ENCODE measurements around the gene MED13L. TPM values are rescaled to one million over a fixed set of nuclear protein-coding genes. Genes with fewer than 3 reads are reported as not detected.

Gene MED13L
- total RNA-seq, 2 experiments from 2014 or later = 203 to 208 TPM

DNA sequence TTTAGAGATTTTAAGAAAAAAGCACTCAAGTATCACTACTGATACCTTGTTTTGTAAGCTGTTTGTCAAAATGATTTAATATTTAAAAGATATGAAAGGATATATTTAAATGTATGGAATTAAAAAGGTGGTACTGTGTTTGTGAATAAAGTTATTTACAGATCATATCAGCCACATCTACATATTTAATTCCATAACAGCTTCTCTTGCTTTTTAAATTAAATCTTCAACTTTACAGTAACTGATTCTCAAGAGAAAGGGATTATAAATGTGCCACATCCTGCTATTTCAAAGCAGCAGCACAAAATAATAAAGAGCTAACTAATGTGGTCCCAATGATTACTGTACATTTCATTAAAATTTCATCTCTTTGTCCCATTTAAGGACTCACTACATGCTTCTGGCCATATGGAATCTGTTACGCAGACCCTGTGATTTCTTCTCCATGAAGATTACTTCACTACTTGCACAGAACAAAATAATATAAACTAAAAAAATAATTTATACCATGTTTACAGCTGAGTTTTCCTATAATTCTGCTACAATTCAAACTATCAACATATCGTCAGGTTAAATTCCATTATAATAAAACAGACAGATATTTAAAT is 117.8 kb downstream of the MED13L start:
- Histone ChIP-seq H3K27ac (ENCODE audit: low read depth in 1 of 2, low read length in 2 of 2) (no peak overlapping the region), H3K4me1 (ENCODE audit: insufficient read depth, low read length) (no peaks in the 10 kb centered on the region), H3K9me3 (ENCODE audit: control insufficient read depth in 1 of 2, insufficient read depth in 1 of 2, low read length in 2 of 2) (no peaks in the 10 kb centered on the region), H3K4me3 (ENCODE audit: low read length) (no peak overlapping the region), H3K27me3 (ENCODE audit: control insufficient read depth in 1 of 2, insufficient read depth in 2 of 2, low read length in 2 of 2) (no peaks in the 10 kb centered on the region), H3K36me3 (ENCODE audit: insufficient read depth, low read length) (no peaks in the 10 kb centered on the region)
- Mint-ChIP-seq H3K4me3 (no peak overlapping the region), H3K36me3 (ENCODE audit: low read depth) (no peaks in the 10 kb centered on the region), H3K27me3 (no peaks in the 10 kb centered on the region), H3K27ac (no peak overlapping the region), H3K4me1 (ENCODE audit: low read depth) (peaks cover 62% of the 10 kb centered on the region), H3K9me3 (no peaks in the 10 kb centered on the region)
- CTCF ChIA-PET = interaction anchor here (0.9 to 1.3 kb wide), 2 partner anchors 14 to 15 kb away, joined by 3 read pairs; no protein-coding TSS in a partner anchor
- POLR2A ChIA-PET = no interaction called here
- no peak for DNase-seq
- ATAC-seq (ENCODE audit: poor library complexity) = no peak
- TF ChIP-seq, protein P1, sequence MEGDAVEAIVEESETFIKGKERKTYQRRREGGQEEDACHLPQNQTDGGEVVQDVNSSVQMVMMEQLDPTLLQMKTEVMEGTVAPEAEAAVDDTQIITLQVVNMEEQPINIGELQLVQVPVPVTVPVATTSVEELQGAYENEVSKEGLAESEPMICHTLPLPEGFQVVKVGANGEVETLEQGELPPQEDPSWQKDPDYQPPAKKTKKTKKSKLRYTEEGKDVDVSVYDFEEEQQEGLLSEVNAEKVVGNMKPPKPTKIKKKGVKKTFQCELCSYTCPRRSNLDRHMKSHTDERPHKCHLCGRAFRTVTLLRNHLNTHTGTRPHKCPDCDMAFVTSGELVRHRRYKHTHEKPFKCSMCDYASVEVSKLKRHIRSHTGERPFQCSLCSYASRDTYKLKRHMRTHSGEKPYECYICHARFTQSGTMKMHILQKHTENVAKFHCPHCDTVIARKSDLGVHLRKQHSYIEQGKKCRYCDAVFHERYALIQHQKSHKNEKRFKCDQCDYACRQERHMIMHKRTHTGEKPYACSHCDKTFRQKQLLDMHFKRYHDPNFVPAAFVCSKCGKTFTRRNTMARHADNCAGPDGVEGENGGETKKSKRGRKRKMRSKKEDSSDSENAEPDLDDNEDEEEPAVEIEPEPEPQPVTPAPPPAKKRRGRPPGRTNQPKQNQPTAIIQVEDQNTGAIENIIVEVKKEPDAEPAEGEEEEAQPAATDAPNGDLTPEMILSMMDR (IDR thresholded peaks at IDR 0.05) = no peak
- intact Hi-C loops (cut with DNase I, micrococcal nuclease) = loop anchor here in 1 of 2 experiments (5.0 kb wide), 1 partner anchor 38 kb away; no protein-coding TSS in a partner anchor

GRCh38 chr12:116159175-116159574 is 118.3 kb downstream of the MED13L start:
- intact Hi-C loops (cut with DNase I, micrococcal nuclease) = no loop called here
- H3K4me1 ChIP-seq (ENCODE audit: insufficient read depth, low read length) = no peaks in the 10 kb centered on the region
- H3K36me3 ChIP-seq (ENCODE audit: insufficient read depth, low read length) = no peaks in the 10 kb centered on the region
- no peak overlapping the region for H3K27ac ChIP-seq (ENCODE audit: low read depth in 1 of 2, low read length in 2 of 2)
- ATAC-seq (ENCODE audit: poor library complexity) (no peak), DNase-seq (no peak)
- no peak overlapping the region for H3K4me3 ChIP-seq (ENCODE audit: low read length)
- Mint-ChIP-seq H3K9me3 (no peaks in the 10 kb centered on the region), H3K27me3 (no peaks in the 10 kb centered on the region), H3K27ac (no peak overlapping the region), H3K36me3 (ENCODE audit: low read depth) (no peaks in the 10 kb centered on the region), H3K4me1 (ENCODE audit: low read depth) (peaks cover 60% of the 10 kb centered on the region), H3K4me3 (no peak overlapping the region)
- no peaks in the 10 kb centered on the region for H3K9me3 ChIP-seq (ENCODE audit: control insufficient read depth in 1 of 2, insufficient read depth in 1 of 2, low read length in 2 of 2)
- ChIA-PET CTCF (interaction anchor here (0.9 to 1.3 kb wide), 2 partner anchors 13 to 15 kb away, joined by 3 read pairs; no protein-coding TSS in a partner anchor), POLR2A (no interaction called here)
- H3K27me3 ChIP-seq (ENCODE audit: control insufficient read depth in 1 of 2, insufficient read depth in 2 of 2, low read length in 2 of 2) = no peaks in the 10 kb centered on the region
- TF ChIP-seq, protein P1 (IDR thresholded peaks at IDR 0.05) = no peak

DNA sequence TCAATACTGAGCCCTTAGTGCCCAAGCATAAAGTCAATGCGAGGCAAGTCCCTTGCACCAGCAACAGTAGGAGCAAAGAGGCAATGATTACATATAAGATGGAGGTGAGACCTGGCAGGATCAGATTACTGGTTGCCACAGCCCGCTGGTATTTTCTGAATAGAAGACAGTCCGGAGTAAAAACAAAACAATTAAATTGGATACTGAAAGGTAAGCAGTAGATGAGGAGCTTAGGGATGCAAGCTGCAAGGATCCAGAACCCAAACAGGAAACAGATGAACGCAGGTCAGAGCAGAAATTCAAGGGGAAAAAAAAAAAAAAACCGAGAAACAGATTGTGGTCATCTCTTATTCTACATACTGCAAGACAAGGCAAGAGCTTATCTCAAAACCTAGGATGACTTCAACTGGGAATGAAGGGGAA is 119.6 kb downstream of the MED13L start:
- Mint-ChIP-seq H3K27ac (no peak overlapping the region), H3K4me3 (no peak overlapping the region), H3K9me3 (no peaks in the 10 kb centered on the region), H3K4me1 (ENCODE audit: low read depth) (peaks cover 66% of the 10 kb centered on the region), H3K36me3 (ENCODE audit: low read depth) (no peaks in the 10 kb centered on the region), H3K27me3 (no peaks in the 10 kb centered on the region)
- Histone ChIP-seq H3K27ac (ENCODE audit: low read depth in 1 of 2, low read length in 2 of 2) (no peak overlapping the region), H3K36me3 (ENCODE audit: insufficient read depth, low read length) (no peaks in the 10 kb centered on the region), H3K9me3 (ENCODE audit: control insufficient read depth in 1 of 2, insufficient read depth in 1 of 2, low read length in 2 of 2) (no peaks in the 10 kb centered on the region), H3K4me3 (ENCODE audit: low read length) (no peak overlapping the region), H3K4me1 (ENCODE audit: insufficient read depth, low read length) (no peaks in the 10 kb centered on the region), H3K27me3 (ENCODE audit: control insufficient read depth in 1 of 2, insufficient read depth in 2 of 2, low read length in 2 of 2) (no peaks in the 10 kb centered on the region)
- intact Hi-C loops (cut with DNase I, micrococcal nuclease) = no loop called here
- TF ChIP-seq, protein P1 (IDR thresholded peaks at IDR 0.05) = no peak
- CTCF ChIA-PET = interaction anchor here (1.3 kb wide), 1 partner anchor 12 kb away, joined by 3 read pairs; no protein-coding TSS in a partner anchor
- no peak for DNase-seq
- POLR2A ChIA-PET = no interaction called here
- no peak for ATAC-seq (ENCODE audit: poor library complexity)
